Activated T-helper 17 cell treated with anti-CD3 and anti-CD28 coated beads, Interleukin-2, amount 50 U/mL, for 72 hours (primary cell): ENCODE measurements around the gene SEMA4D. TPM values are rescaled to one million over a fixed set of nuclear protein-coding genes. Genes with fewer than 3 reads are reported as not detected.

Source experiments
- ATAC-seq: fragments of 150-1000 bp; cut with Tn5 transposase; replicated peaks from 2 replicates; pipeline ENCODE4 v1.10.0; 2021; ENCODE audit warnings: mild to moderate bottlenecking, moderate library complexity
- H3K27ac Mint-ChIP-seq: one replicate; pipeline ENCODE4 v1.8.0; 2022; ENCODE audit warnings: mixed read lengths
- H3K27me3 Mint-ChIP-seq: one replicate; pipeline ENCODE4 v1.8.0; 2022; ENCODE audit warnings: mixed read lengths
- H3K36me3 Mint-ChIP-seq: one replicate; pipeline ENCODE4 v1.8.0; 2022; ENCODE audit warnings: low read depth, mild to moderate bottlenecking, mixed read lengths
- H3K4me1 Mint-ChIP-seq: one replicate; pipeline ENCODE4 v1.8.0; 2022; ENCODE audit warnings: mixed read lengths
- H3K4me3 Mint-ChIP-seq: one replicate; pipeline ENCODE4 v1.8.0; 2022; ENCODE audit warnings: mild to moderate bottlenecking, mixed read lengths
- H3K9me3 Mint-ChIP-seq: one replicate; pipeline ENCODE4 v1.8.0; 2022; ENCODE audit warnings: mixed read lengths
- total RNA-seq, 2 donors: library from RNA; stranded (reverse); gene quantifications; one replicate each; pipeline ENCODE4 v1.2.3, GENCODE V29; 2022

SEMA4D gene
- total RNA-seq, 2 donors from 2014 or later, result 167 to 263 TPM

DNA sequence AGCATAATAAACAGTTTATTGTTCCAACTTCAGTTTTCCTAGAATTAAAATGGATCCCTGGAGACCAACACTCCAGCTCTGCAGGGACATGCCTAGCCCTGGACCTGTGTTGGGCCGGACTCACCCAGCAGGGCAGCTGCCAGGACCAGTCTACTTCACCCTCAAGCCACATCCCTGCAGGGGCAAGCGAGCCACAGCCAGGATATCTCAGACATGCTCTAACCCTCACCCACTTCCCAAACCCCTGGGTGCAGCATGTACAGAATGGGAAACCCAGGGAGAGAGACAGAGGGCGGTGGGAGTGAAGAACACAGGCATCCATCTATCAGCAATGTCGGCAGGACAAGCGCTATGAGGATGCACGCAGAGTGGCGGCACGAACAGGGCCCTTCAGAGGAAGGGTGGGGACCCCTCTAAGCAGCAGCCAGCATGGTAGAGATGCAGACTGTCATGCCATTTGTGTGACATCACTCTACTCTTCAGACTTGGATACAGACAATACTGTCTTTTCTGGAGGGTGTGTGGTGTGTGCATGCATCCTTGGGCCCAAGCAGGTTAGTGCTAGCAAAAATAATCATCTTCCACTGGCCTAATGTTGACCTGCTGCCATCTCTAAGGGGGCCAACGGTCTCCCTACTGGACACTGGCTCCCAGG lies 83.1 kb downstream of the SEMA4D start:
- Mint-ChIP-seq H3K27me3 (no peaks in the 10 kb centered on the region), H3K4me1 (peaks cover 59% of the 10 kb centered on the region), H3K4me3 (no peak overlapping the region), H3K27ac (no peak overlapping the region), H3K9me3 (no peaks in the 10 kb centered on the region), H3K36me3 (peaks cover 98% of the 10 kb centered on the region)
- ATAC-seq, result no peak

DNA sequence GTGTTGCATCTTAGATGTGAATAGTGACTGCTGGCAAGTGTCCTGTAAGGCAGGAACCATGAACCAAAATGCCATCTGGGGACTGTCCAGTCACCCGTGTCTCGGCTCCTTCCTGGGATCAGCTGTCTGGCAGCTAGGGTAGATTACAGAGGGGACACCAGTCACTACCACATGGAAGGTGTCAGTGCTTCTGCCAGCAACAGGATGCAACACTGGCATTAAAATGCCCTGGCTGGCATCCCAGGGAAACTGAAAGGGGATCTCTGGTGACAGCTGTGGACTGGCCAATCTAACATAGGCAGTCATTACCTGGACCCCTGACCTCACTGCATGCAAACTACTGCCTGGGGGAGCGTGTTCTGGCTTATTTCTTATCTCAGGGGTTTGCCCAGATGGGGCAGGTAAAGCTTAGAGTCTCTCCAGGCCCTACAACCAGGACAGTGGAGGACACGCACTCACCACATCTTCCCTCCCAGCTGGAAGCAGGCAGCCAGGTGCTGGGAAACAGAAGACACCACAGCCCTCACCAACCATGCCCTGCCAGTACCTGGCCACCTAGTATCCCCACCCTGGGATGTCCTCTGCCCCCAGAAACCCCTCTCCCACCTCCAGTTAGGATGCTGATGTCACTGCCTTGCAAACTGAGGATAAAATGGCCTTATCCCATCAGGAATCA lies 83.8 kb downstream of the SEMA4D start:
- H3K4me3 Mint-ChIP-seq, result no peak overlapping the region
- H3K36me3 Mint-ChIP-seq, result peaks cover 98% of the 10 kb centered on the region
- no peak for ATAC-seq
- no peaks in the 10 kb centered on the region for H3K27me3 Mint-ChIP-seq
- no peak overlapping the region for H3K27ac Mint-ChIP-seq
- peaks cover 61% of the 10 kb centered on the region for H3K4me1 Mint-ChIP-seq
- no peaks in the 10 kb centered on the region for H3K9me3 Mint-ChIP-seq

DNA sequence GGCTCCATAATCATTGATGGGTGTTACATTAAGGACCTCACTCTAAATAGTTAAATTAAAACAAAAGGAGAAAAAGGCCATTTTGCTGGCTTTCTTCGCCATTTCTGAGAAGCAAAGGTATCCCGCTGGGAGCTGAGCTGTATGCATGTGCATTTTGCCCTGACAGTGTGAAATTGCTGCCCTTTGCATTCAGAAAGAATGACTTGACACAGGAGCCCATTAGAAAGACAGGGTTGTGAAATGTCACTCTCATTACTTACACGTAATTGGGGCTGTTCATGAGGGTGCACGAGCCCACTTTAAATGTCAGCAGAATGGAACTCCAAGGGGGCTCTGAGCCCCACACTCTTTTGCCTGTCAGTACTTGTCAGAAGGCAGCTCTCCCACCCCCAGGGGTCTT lies 85.0 kb downstream of the SEMA4D start:
- Mint-ChIP-seq H3K4me1 (peaks cover 59% of the 10 kb centered on the region), H3K27me3 (no peaks in the 10 kb centered on the region), H3K36me3 (peaks cover 98% of the 10 kb centered on the region), H3K4me3 (no peak overlapping the region), H3K9me3 (no peaks in the 10 kb centered on the region), H3K27ac (peak overlapping the region; percentile 45)
- ATAC-seq, result no peak

DNA sequence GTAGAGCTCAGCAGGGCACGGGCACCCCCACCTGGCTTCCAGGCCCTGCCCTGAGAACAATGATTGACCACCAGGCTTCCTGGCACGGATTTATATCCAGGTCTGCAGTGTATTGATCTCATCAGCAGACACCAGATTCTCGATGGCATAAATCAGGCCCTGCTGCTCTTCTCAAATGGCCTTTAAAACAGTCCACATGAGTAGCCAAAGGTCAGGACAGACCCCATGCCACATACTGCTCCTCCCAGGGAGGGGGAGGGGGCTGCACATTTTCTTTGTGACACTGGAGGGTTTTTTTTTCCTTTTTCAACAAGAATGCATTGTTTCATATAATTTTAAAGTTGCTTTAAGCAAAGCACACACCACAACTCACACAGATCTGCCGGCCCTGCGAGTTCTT lies 85.4 kb downstream of the SEMA4D start:
- no peaks in the 10 kb centered on the region for H3K27me3 Mint-ChIP-seq
- peak overlapping the region; percentile 76 for H3K4me3 Mint-ChIP-seq
- peak overlapping the region; percentile 67 for H3K27ac Mint-ChIP-seq

DNA sequence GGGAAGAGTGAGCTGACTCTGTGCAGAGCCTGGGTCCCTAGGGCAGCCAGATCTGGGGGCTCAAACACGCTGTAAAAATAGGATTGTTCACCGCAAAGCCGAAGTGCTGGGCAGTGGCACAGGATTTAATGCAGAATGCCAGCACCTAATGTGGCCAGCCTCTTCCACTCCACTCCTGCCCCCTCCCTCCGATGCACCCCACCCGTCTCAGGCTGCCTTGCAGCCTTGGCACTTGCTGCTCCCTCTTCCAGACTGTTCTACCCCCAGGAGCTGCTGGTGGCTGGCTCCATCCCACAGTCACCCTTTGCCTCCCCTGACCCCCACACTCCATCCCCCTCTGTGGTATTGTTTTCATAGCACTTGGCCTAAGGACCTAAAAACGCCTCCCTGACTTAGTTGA lies 86.2 kb downstream of the SEMA4D start:
- Mint-ChIP-seq H3K4me3 (peak overlapping the region; percentile 76), H3K27me3 (no peaks in the 10 kb centered on the region), H3K27ac (peak overlapping the region; percentile 67), H3K4me1 (peaks cover 58% of the 10 kb centered on the region), H3K9me3 (no peaks in the 10 kb centered on the region), H3K36me3 (peaks cover 98% of the 10 kb centered on the region)
- no peak for ATAC-seq

More for the DNA sequence above, 85.4 kb downstream of the SEMA4D start:
- Mint-ChIP-seq H3K9me3 (no peaks in the 10 kb centered on the region), H3K4me1 (peaks cover 58% of the 10 kb centered on the region), H3K36me3 (peaks cover 98% of the 10 kb centered on the region)
- no peak for ATAC-seq

DNA sequence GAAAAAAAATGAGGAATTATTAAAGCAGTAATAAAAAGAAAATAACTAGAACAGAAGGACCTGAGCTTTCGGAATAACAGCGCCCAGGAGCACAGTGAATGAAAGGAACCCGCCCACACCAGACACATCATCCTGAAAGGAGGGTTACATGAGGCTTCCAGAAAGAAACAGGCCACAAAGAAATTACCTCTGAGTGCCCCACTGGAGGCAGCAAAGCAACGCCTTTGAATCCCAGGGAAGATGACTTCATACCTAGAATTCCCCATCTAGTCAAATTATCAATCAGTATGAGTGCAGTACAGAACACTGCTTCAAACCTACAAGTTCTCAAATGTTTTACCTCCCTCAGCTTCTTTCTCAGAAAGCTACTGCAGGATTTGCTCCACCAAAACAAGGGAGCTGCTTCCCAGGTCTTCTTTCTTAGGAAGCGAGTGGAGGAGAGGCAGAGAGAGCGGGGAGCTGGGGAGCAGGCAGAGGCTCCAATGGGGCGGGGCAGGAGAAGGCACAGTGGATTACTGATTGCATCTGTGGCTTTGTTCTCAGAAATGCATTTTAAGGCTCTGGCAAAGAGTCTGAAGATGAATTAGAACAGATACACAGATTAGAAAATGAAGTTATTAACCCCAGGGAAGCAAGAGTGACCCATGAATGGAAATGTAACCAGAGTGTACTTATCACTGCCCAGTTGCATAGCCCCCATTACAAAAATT lies 87.1 kb downstream of the SEMA4D start:
- peaks cover 98% of the 10 kb centered on the region for H3K36me3 Mint-ChIP-seq
- H3K4me3 Mint-ChIP-seq, result peak overlapping the region; percentile 76
- peak; percentile 91 for ATAC-seq
- H3K4me1 Mint-ChIP-seq, result peaks cover 61% of the 10 kb centered on the region
- H3K27ac Mint-ChIP-seq, result peak overlapping the region; percentile 90
- no peaks in the 10 kb centered on the region for H3K9me3 Mint-ChIP-seq
- H3K27me3 Mint-ChIP-seq, result no peaks in the 10 kb centered on the region

DNA sequence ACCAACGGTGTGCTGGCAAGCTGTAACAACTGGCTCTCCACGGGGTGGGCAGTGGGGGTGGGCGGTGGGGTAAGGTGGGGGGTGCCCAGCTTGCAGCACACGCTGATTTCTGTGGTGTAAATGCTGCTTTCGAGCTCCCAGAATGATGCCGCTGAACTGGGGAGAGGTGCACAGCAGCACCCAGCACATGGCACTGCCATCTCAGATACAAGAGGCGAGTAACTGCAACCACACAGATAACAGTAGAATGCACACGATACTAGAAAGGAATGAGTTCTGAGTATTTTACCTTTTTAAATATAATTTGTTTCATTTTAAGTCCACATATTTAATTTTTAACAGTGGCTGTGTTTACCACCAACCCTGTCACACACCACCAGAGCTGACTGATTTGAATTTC lies 87.9 kb downstream of the SEMA4D start:
- peak overlapping the region; percentile 90 for H3K27ac Mint-ChIP-seq

DNA sequence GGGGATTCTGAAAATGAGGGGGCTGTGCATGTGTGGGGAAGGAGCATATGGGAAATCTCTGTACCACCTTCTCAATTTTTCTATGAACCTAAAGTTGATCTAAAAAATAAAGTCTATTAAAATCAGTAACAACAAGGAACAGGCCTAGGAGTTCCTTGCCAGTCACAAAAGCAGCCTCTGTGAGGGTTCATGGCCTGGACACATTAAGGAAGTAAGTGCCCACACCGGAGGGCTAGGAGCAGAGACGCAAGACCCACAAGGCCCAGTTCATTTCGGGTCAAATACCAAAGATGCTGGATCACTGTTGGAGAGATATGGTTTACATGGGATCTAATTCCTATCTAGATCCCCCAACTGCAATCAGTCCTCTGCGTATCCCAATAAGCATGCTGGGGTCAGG lies 88.4 kb downstream of the SEMA4D start:
- peak overlapping the region; percentile 90 for H3K27ac Mint-ChIP-seq
- H3K36me3 Mint-ChIP-seq, result peaks cover 98% of the 10 kb centered on the region
- no peaks in the 10 kb centered on the region for H3K9me3 Mint-ChIP-seq
- peak overlapping the region; percentile 76 for H3K4me3 Mint-ChIP-seq
- ATAC-seq, result no peak
- no peaks in the 10 kb centered on the region for H3K27me3 Mint-ChIP-seq
- H3K4me1 Mint-ChIP-seq, result peaks cover 61% of the 10 kb centered on the region

More for the DNA sequence above, 87.9 kb downstream of the SEMA4D start:
- Mint-ChIP-seq H3K27me3 (no peaks in the 10 kb centered on the region), H3K4me3 (peak overlapping the region; percentile 76), H3K9me3 (no peaks in the 10 kb centered on the region), H3K4me1 (peaks cover 61% of the 10 kb centered on the region), H3K36me3 (peaks cover 98% of the 10 kb centered on the region)
- ATAC-seq, result peak; percentile 40

DNA sequence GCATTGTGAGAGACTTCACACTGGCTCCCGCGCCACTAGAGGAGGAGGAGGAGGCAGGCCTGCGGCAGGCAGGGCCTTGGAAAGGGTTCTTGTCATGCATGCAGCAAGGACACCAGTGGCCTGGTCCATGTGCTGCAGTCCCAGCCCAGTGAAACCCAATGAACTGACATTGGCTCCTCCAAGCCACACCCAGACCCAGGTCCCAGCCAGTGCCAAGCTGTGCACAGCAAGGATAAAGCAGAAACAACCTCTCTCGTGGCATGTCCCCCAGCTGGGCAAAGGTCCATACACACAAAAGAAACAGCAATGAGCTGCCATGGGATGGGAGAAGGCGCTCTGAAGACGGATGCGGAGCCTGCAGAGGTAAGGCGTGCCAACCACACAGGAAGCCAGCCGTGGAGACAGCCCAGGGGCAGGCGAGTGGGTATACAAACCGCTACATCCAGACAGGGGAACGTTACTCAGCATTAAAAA lies 89.2 kb downstream of the SEMA4D start:
- H3K9me3 Mint-ChIP-seq, result no peaks in the 10 kb centered on the region
- H3K36me3 Mint-ChIP-seq, result peaks cover 99% of the 10 kb centered on the region
- peak; percentile 39 for ATAC-seq
- H3K27me3 Mint-ChIP-seq, result no peaks in the 10 kb centered on the region
- peaks cover 59% of the 10 kb centered on the region for H3K4me1 Mint-ChIP-seq
- H3K4me3 Mint-ChIP-seq, result peak overlapping the region; percentile 76
- peak overlapping the region; percentile 90 for H3K27ac Mint-ChIP-seq

DNA sequence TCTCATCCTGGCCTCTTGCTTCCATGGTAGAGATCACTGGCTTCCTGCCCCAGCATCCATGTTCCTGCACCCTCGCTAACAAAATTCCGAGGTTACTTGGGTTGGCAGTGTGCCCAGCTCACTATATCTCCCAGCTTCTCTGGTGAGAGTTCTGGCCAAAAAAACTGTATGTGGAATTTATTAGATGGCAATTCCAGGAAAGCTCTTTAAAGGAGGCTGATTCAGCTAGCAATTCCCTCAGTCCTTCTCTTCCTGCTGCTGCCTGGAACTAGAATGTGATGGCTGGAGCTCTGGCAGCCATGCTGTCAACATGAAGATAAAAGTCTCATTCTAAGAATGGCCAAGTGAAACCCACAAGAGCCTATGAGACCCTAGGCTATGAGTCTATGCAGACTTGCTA lies 90.8 kb downstream of the SEMA4D start:
- H3K36me3 Mint-ChIP-seq, result peaks cover 99% of the 10 kb centered on the region
- H3K4me3 Mint-ChIP-seq, result peak overlapping the region; percentile 30
- ATAC-seq, result no peak
- peak overlapping the region; percentile 90 for H3K27ac Mint-ChIP-seq
- no peaks in the 10 kb centered on the region for H3K9me3 Mint-ChIP-seq
- H3K4me1 Mint-ChIP-seq, result peaks cover 49% of the 10 kb centered on the region
- no peaks in the 10 kb centered on the region for H3K27me3 Mint-ChIP-seq

DNA sequence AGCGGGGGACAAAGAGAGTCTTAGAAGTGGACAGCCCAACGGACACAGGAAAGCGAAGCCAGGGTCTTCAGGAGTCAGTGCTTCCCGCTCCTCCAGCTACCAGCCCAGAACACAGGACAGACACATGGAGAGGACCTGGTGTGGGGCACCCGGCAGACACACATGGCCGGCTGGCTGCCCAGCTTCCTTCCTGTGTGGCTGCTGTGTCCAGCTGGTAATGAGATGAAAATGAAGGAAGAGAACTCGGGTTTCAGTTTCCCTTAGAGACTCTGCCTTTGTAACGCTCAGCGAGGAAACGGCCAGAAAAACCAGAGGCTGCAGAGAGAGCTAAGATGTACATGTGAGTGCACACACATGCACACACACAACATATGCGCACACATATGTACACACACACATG lies 92.1 kb downstream of the SEMA4D start:
- Mint-ChIP-seq H3K27me3 (no peaks in the 10 kb centered on the region), H3K4me1 (peaks cover 44% of the 10 kb centered on the region), H3K27ac (peak overlapping the region; percentile 90), H3K36me3 (peaks cover 99% of the 10 kb centered on the region), H3K4me3 (peak overlapping the region; percentile 30), H3K9me3 (no peaks in the 10 kb centered on the region)
- no peak for ATAC-seq

DNA sequence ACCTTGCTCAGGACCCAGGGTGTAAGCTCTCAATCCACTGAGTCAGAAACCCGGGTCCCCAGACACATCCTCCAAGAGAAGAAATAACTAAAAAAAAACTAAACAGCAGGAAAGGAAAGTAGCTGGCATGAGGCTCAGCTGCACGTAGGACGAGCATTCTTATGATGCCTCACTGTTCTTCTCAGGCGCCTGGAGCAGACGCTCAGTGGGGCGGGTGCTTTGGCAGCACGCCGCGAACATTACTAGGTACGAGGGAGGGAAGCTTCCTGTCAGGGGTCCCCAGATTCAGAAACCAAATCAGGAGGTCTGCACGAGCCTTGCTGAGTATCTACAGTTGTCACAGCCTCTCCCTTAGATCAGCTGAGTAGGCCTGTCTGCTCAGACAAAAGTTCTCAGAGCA lies 93.8 kb downstream of the SEMA4D start:
- H3K9me3 Mint-ChIP-seq, result no peaks in the 10 kb centered on the region
- H3K36me3 Mint-ChIP-seq, result peaks cover 100% of the 10 kb centered on the region
- no peak overlapping the region for H3K4me3 Mint-ChIP-seq
- no peaks in the 10 kb centered on the region for H3K27me3 Mint-ChIP-seq
- ATAC-seq, result no peak
- H3K4me1 Mint-ChIP-seq, result peaks cover 39% of the 10 kb centered on the region
- H3K27ac Mint-ChIP-seq, result peak overlapping the region; percentile 73

DNA sequence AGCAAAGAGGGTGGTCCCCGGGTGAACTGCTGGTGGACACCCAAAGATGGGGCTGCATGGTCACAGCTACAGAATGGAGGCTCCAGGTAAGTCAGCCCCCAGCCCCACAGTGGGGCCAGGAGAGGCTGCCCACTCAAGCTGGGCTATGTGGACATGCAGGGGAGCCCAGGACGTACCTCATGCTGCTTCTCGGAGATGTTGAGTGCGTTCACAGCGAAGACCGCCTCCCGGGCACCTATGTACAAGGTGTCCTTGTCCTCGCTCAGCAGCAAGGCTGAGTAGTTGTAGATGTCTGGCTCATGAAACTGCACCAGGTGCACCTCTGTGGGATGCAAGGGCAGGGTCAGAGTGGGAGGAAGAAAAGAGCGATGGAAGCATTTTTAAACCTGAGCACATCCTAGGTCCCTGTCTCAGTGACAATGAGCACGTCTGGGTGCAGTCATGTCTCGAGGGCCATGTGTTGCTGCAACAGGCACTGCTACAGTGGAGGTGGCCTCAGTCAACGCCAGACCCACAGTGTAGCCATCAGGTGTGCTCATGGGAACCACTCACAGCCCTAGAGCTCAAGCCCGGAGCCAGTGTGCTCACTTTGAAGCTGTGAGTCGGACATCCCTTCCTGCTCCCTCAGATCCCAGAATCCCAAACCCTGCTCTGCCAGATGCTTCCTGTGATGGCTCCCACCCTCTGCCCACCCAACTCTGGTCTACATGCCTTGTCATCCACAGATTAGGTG lies 95.1 kb downstream of the SEMA4D start:
- Mint-ChIP-seq H3K27ac (peak overlapping the region; percentile 34), H3K36me3 (peaks cover 100% of the 10 kb centered on the region), H3K9me3 (no peaks in the 10 kb centered on the region), H3K4me3 (no peak overlapping the region), H3K4me1 (peaks cover 30% of the 10 kb centered on the region), H3K27me3 (no peaks in the 10 kb centered on the region)
- no peak for ATAC-seq

DNA sequence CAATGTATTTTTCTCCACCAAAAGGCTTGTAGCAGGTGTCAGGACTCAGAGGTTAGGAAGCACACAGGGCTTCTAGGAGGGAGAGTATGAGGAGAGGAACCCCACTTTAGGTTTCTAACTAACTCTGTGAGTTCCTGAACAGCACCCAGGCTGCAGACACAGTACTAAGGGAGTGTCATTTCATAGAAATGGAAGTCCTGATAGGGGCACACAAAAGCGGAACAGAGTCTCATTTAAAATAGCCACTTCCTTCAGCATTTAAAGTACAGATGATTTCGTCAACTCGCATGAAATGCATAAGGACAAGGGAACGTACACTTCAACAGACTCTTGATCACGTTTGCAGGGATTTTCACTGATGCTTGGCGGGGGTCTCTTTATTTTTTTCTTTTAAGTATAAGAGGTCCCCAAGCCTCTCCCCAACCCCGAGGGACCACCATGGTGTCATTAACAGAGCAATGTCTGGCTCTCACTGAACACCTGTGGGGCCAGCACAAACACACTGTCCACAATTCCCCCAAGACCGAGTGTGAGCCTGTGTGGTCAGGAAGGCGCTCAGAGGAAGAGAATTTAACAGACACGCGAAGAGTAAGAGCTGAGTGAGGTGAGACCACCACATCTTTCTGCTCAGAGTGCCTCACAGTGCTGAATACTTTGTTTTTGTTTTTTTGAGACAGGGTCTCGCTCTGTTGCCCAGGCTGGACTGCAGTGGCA lies 97.4 kb downstream of the SEMA4D start:
- peaks cover 10% of the 10 kb centered on the region for H3K4me1 Mint-ChIP-seq
- ATAC-seq, result no peak
- no peaks in the 10 kb centered on the region for H3K9me3 Mint-ChIP-seq
- peak overlapping the region; percentile 77 for H3K27ac Mint-ChIP-seq
- no peak overlapping the region for H3K4me3 Mint-ChIP-seq
- peaks cover 100% of the 10 kb centered on the region for H3K36me3 Mint-ChIP-seq
- no peaks in the 10 kb centered on the region for H3K27me3 Mint-ChIP-seq
